Body of pancreas (tissue), 4 donors: ENCODE results near the gene COBL.

ENCODE experiments used
- CTCF ChIP-seq, 7 experiments: fragments of 450-650 bp in 4 of 7; fragments of 200-600 bp in 3 of 7; sonication (generic) in 3 of 7; IDR thresholded peaks; one replicate each; pipeline ENCODE4 v1.5.1; 2016 to 2019; ENCODE audit warnings: antibody characterized with exemption in 7 of 7
- POLR2A ChIP-seq, 3 donors: fragments of 450-650 bp; IDR thresholded peaks; one replicate each; pipeline ENCODE4 v1.6.1; 2016; ENCODE audit warnings: antibody characterized with exemption in 3 of 3, mild to moderate bottlenecking in 2 of 3

GRCh38 chr7:51244053-51244452 is 72.6 kb downstream of the COBL start:
- TF ChIP-seq CTCF (IDR thresholded peaks at IDR 0.05) (no peak), POLR2A (IDR thresholded peaks at IDR 0.05) (no peak)
